SHP77 treated with DMSO at 0.1 percent for 48 hours (cell line): Measurements from ENCODE around the gene C4A.
"Not testable (repeated sequence)": the region's sequence is repeated elsewhere in the genome, so short reads cannot be mapped to it uniquely, and the experiment has no call there.

Experiments
- DNase-seq: peaks from one replicate; lab custom pipeline; 2025; lab: John Stamatoyannopoulos, UW

Gene C4A

DNA sequence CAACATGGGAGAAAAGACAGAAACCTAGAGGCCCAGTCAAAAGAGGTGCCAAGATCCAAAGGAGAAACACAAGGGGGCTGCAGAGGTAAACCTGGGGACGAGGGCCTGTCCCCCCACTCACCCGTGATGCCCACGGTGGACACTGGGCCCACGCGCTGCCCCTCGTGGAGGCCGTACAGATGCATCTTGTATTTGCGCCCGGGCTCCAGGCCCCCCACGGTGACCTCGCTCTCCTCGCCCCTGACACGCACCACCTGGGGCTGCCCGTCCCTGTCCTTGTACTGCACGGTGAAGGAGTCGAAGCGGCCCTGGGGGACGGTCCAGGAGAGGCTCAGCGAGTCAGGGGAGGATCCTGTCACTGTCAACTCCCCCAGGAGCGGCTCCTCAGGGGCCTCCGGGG is 67.3 kb downstream of the C4A start:
- DNase-seq, result not testable (repeated sequence)

DNA sequence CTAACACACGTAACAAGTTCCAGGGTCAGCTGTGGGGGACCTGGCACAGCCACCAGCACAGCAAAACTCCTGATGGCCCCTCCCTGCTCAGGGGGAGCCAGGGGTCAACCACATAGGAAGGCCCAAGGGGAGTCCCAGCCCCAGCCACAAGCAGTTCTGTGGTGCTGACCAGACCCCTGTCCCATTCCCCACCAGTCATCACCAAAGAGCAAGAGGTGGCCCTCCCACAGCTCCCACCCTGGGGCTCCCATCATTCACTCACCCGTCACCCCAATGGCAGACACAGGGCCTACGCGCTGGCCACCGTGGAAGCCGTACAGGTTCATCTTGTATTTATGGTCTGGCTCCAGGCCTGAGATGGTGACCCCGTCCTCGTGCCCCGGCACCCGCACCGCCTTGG is 67.9 kb downstream of the C4A start:
- not testable (repeated sequence) for DNase-seq

DNA sequence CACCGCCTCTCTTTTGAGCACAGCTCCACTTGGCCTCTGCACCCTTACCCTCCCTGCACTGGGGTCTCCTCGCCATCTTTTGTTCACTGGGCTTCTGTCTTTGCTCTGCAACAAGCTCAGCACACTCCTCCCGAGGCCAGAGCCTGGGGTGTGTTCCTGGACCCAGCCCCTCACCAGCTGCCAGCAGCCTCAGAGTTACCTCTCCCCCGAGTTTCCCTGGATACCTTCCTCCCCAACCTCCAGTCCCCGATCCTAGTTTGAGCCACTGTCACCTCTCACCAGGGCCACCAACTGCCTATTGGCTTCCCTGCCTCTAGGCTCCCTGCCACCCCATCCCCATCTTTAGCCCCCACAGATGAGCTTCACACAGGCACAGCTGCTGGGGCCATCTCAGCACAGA is 68.7 kb downstream of the C4A start:
- no peak for DNase-seq
